Measurements from ENCODE around the gene TBXA2R.

The TBXA2R gene

GRCh38 chr19:3606690-3607289, at the start of gene TBXA2R:
Gene TBXA2R, minus strand, starts transcription at chr19:3606875. Its CDS starts 6,241 bp downstream, at chr19:3600634.
- H3K4me3 ChIP-seq (ENCODE audit: low read depth, low read length, poor library complexity, severe bottlenecking): no peak within 1 kb of the TSS

GRCh38 chr19:3656073-3656746, 49.5 kb upstream of the TBXA2R start:
- H3K27ac ChIP-seq (ENCODE audit: low read depth, low read length, poor library complexity, severe bottlenecking): no peak overlapping the region
- H3K4me1 ChIP-seq (ENCODE audit: insufficient read depth, low read length, severe bottlenecking): peaks cover 6% of the 10 kb centered on the region
- no peaks in the 10 kb centered on the region; the same call in 1 of the 2 replicates for H3K27me3 ChIP-seq (ENCODE audit: insufficient read depth, low read length)
- H3K36me3 ChIP-seq (ENCODE audit: insufficient read depth, low read length): no peaks in the 10 kb centered on the region
- TF ChIP-seq EZH2 (IDR thresholded peaks at IDR 0.05; ENCODE audit: borderline replicate concordance, low read length): no peak
- no peak for TF ChIP-seq CTCF (IDR thresholded peaks at IDR 0.05; ENCODE audit: low read length)
- H4K20me1 ChIP-seq (ENCODE audit: insufficient read depth, low read length): no peaks in the 10 kb centered on the region
- no peaks in the 10 kb centered on the region for H3K9me3 ChIP-seq (ENCODE audit: low read length)
- H3K9ac ChIP-seq (ENCODE audit: low read length): no peak overlapping the region
- no peaks in the 10 kb centered on the region for H3K9me2 ChIP-seq (ENCODE audit: low read depth, low read length)
- H3F3A ChIP-seq (ENCODE audit: insufficient read depth, low read length): no peaks in the 10 kb centered on the region
- no peak overlapping the region for H3K4me2 ChIP-seq (ENCODE audit: low read length)
- H2AFZ ChIP-seq (ENCODE audit: low read length): no peak overlapping the region
- no peaks in the 10 kb centered on the region for H3K79me2 ChIP-seq (ENCODE audit: insufficient read depth, low read length)
- H3K4me3 ChIP-seq (ENCODE audit: low read depth, low read length, poor library complexity, severe bottlenecking): no peak overlapping the region

More at GRCh38 chr19:3606690-3607289, at the start of gene TBXA2R:
- Histone ChIP-seq H2AFZ (ENCODE audit: low read length) (no peak within 1 kb of the TSS), H3K4me1 (ENCODE audit: insufficient read depth, low read length, severe bottlenecking) (peaks cover 10% of the 10 kb centered on the region), H3K27me3 (ENCODE audit: insufficient read depth, low read length) (no peaks in the 10 kb centered on the region; the same call in 1 of the 2 replicates), H3F3A (ENCODE audit: insufficient read depth, low read length) (no peaks in the 10 kb centered on the region), H3K4me2 (ENCODE audit: low read length) (no peak within 1 kb of the TSS), H4K20me1 (ENCODE audit: insufficient read depth, low read length) (no peaks in the 10 kb centered on the region), H3K9me2 (ENCODE audit: low read depth, low read length) (no peaks in the 10 kb centered on the region), H3K9ac (ENCODE audit: low read length) (no peak within 1 kb of the TSS), H3K27ac (ENCODE audit: low read depth, low read length, poor library complexity, severe bottlenecking) (no peak within 1 kb of the TSS), H3K36me3 (ENCODE audit: insufficient read depth, low read length) (peaks cover 16% of the 10 kb centered on the region), H3K79me2 (ENCODE audit: insufficient read depth, low read length) (no peaks in the 10 kb centered on the region), H3K9me3 (ENCODE audit: low read length) (no peaks in the 10 kb centered on the region)
- TF ChIP-seq EZH2 (IDR thresholded peaks at IDR 0.05; ENCODE audit: borderline replicate concordance, low read length) (no peak), CTCF (IDR thresholded peaks at IDR 0.05; ENCODE audit: low read length) (no peak)

DNA sequence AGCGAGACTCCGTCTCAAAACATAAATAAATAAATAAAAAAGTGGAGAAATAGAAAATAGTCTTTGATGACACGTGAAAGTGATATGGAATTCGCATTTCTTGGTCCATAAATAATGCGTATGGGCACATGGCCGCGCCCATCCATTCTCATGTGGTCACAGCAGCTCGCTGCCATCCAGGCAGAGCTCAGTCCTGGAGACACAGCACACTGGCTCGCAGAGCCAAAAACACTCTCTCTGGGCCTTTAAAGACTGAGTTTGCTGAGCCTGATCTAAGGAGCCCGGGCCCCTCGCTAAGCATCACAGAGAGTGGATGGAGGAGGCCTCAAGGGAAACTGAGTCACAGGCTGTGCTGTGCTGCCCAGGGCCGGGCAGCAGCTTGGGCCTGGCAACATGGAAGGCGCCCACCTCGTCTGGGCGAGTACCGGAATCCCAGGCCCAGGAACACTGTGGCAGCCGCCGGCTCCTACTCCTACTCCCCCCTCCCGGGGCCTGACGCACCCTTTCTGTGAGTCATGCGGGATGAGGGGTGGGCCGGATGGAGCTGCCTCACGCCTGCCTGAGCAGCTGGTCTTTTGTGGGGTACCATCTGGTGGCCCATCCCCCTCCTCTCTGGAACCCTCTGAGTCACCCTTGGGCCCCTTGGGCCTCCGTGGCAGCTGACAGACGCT, 48.9 kb upstream of the TBXA2R start:
- H3K9me3 ChIP-seq (ENCODE audit: low read length): no peaks in the 10 kb centered on the region
- no peak overlapping the region for H3K27ac ChIP-seq (ENCODE audit: low read depth, low read length, poor library complexity, severe bottlenecking)
- no peaks in the 10 kb centered on the region for H4K20me1 ChIP-seq (ENCODE audit: insufficient read depth, low read length)
- no peaks in the 10 kb centered on the region for H3K4me1 ChIP-seq (ENCODE audit: insufficient read depth, low read length, severe bottlenecking)
- no peak overlapping the region for H2AFZ ChIP-seq (ENCODE audit: low read length)
- H3K9me2 ChIP-seq (ENCODE audit: low read depth, low read length): no peaks in the 10 kb centered on the region
- no peak for TF ChIP-seq CTCF (IDR thresholded peaks at IDR 0.05; ENCODE audit: low read length)
- no peak for TF ChIP-seq EZH2 (IDR thresholded peaks at IDR 0.05; ENCODE audit: borderline replicate concordance, low read length)
- H3K36me3 ChIP-seq (ENCODE audit: insufficient read depth, low read length): no peaks in the 10 kb centered on the region
- H3F3A ChIP-seq (ENCODE audit: insufficient read depth, low read length): no peaks in the 10 kb centered on the region
- H3K4me3 ChIP-seq (ENCODE audit: low read depth, low read length, poor library complexity, severe bottlenecking): no peak overlapping the region
- H3K27me3 ChIP-seq (ENCODE audit: insufficient read depth, low read length): no peaks in the 10 kb centered on the region; the same call in 1 of the 2 replicates
- no peak overlapping the region for H3K4me2 ChIP-seq (ENCODE audit: low read length)
- no peaks in the 10 kb centered on the region for H3K79me2 ChIP-seq (ENCODE audit: insufficient read depth, low read length)
- H3K9ac ChIP-seq (ENCODE audit: low read length): no peak overlapping the region

Data from OCI-LY1 (cell line).